SJCRH30 (cell line): Measurements from ENCODE around the gene WDFY2. TPM values are rescaled to one million over a fixed set of nuclear protein-coding genes. Genes with fewer than 3 reads are reported as not detected.
"Not testable (repeated sequence)": the region's sequence is repeated elsewhere in the genome, so short reads cannot be mapped to it uniquely, and the experiment has no call there.

Source experiments
- DNase-seq, 2 experiments: peaks; one replicate each; pipeline ENCODE4 v3.0.0-alpha.2; 2015 to 2020
- H3K27ac ChIP-seq: fragments of 250-450 bp; sonication (Bioruptor Pico); 2 replicates; pipeline ENCODE4 v1.5.1; 2020; ENCODE audit warnings: mild to moderate bottlenecking, moderate library complexity
- H3K27me3 ChIP-seq: fragments of 250-450 bp; sonication (Bioruptor Pico); 2 replicates; pipeline ENCODE4 v1.5.1; 2020; ENCODE audit warnings: mild to moderate bottlenecking, moderate library complexity
- H3K36me3 ChIP-seq: fragments of 250-450 bp; sonication (Bioruptor Pico); 2 replicates; pipeline ENCODE4 v1.5.1; 2020; ENCODE audit warnings: mild to moderate bottlenecking, moderate library complexity
- H3K4me1 ChIP-seq: fragments of 250-450 bp; sonication (Bioruptor Pico); 2 replicates; pipeline ENCODE4 v1.5.1; 2020; ENCODE audit warnings: mild to moderate bottlenecking, moderate library complexity
- H3K4me3 ChIP-seq: fragments of 250-450 bp; sonication (Bioruptor Pico); 2 replicates; pipeline ENCODE4 v1.5.1; 2020; ENCODE audit warnings: mild to moderate bottlenecking, moderate library complexity
- H3K9me3 ChIP-seq: fragments of 250-450 bp; sonication (Bioruptor Pico); replicated peaks from 2 replicates; pipeline ENCODE4 v1.5.1; 2020; ENCODE audit warnings: mild to moderate bottlenecking, moderate library complexity
- total RNA-seq: library from RNA; depleted of rRNA; stranded (reverse); fragments of >200 nt; shearing (Covaris generic); gene quantifications from 2 replicates; pipeline ENCODE4 v1.2.3, GENCODE V29; 2014

WDFY2 gene
- total RNA-seq, 1 experiment from 2014 or later: 13.2 TPM

GRCh38 chr13:51689663-51689996 is 105.4 kb downstream of the WDFY2 start:
- peak overlapping the region; percentile 27 for H3K27ac ChIP-seq
- no peak overlapping the region; the same call in 1 of the 2 replicates for H3K4me3 ChIP-seq
- peak; percentile 61 to 81 for DNase-seq
- H3K36me3 ChIP-seq: no peaks in the 10 kb centered on the region
- H3K9me3 ChIP-seq: peaks cover 3% of the 10 kb centered on the region; the same call in 1 of the 2 replicates
- no peaks in the 10 kb centered on the region for H3K27me3 ChIP-seq
- peaks cover 10% of the 10 kb centered on the region; the same call in 1 of the 2 replicates for H3K4me1 ChIP-seq

- H3K36me3 ChIP-seq, H3K9me3 ChIP-seq, H3K27ac ChIP-seq, H3K4me1 ChIP-seq, DNase-seq, H3K27me3 ChIP-seq, H3K4me3 ChIP-seq: not testable (repeated sequence)
These were observed 111.4 kb downstream of the WDFY2 start for GRCh38 chr13:51695677-51696076.

- H3K9me3 ChIP-seq: no peaks in the 10 kb centered on the region; the same call in 1 of the 2 replicates
- H3K4me1 ChIP-seq: no peaks in the 10 kb centered on the region
- no peak overlapping the region for H3K27ac ChIP-seq
- DNase-seq: no peak
- peaks cover 4% of the 10 kb centered on the region; the same call in 1 of the 2 replicates for H3K36me3 ChIP-seq
- H3K4me3 ChIP-seq: no peak overlapping the region
- H3K27me3 ChIP-seq: no peaks in the 10 kb centered on the region
These were observed 112.9 kb downstream of the WDFY2 start for GRCh38 chr13:51697181-51697580.

GRCh38 chr13:51697855-51698254 is 113.6 kb downstream of the WDFY2 start:
- DNase-seq: no peak
- peaks cover 4% of the 10 kb centered on the region; the same call in 1 of the 2 replicates for H3K36me3 ChIP-seq
- H3K4me3 ChIP-seq: no peak overlapping the region
- no peaks in the 10 kb centered on the region for H3K4me1 ChIP-seq
- no peaks in the 10 kb centered on the region; the same call in 1 of the 2 replicates for H3K9me3 ChIP-seq
- H3K27me3 ChIP-seq: no peaks in the 10 kb centered on the region
- no peak overlapping the region for H3K27ac ChIP-seq

GRCh38 chr13:51698352-51698751 is 114.1 kb downstream of the WDFY2 start:
- Histone ChIP-seq H3K36me3 (peaks cover 4% of the 10 kb centered on the region; the same call in 1 of the 2 replicates), H3K27ac (no peak overlapping the region), H3K4me3 (no peak overlapping the region), H3K9me3 (no peaks in the 10 kb centered on the region; the same call in 1 of the 2 replicates), H3K4me1 (no peaks in the 10 kb centered on the region), H3K27me3 (no peaks in the 10 kb centered on the region)
- DNase-seq: no peak

GRCh38 chr13:51704399-51705313 is 120.4 kb downstream of the WDFY2 start:
- Histone ChIP-seq H3K27me3 (no peaks in the 10 kb centered on the region), H3K9me3 (no peaks in the 10 kb centered on the region; the same call in 1 of the 2 replicates), H3K36me3 (no peaks in the 10 kb centered on the region; the same call in 1 of the 2 replicates), H3K27ac (no peak overlapping the region), H3K4me1 (no peaks in the 10 kb centered on the region), H3K4me3 (no peak overlapping the region)
- no peak for DNase-seq

GRCh38 chr13:51707461-51707860 is 123.2 kb downstream of the WDFY2 start:
- Histone ChIP-seq H3K9me3 (no peaks in the 10 kb centered on the region), H3K27ac (no peak overlapping the region), H3K27me3 (no peaks in the 10 kb centered on the region), H3K36me3 (no peaks in the 10 kb centered on the region), H3K4me1 (no peaks in the 10 kb centered on the region), H3K4me3 (no peak overlapping the region)
- DNase-seq: no peak

- Histone ChIP-seq H3K27me3 (no peaks in the 10 kb centered on the region), H3K4me3 (no peak overlapping the region), H3K27ac (no peak overlapping the region), H3K4me1 (no peaks in the 10 kb centered on the region), H3K36me3 (no peaks in the 10 kb centered on the region; the same call in 1 of the 2 replicates), H3K9me3 (no peaks in the 10 kb centered on the region)
- DNase-seq: no peak
These were observed 129.5 kb downstream of the WDFY2 start for GRCh38 chr13:51713807-51714206.

- no peak overlapping the region for H3K27ac ChIP-seq
- H3K4me1 ChIP-seq: no peaks in the 10 kb centered on the region
- no peak overlapping the region for H3K4me3 ChIP-seq
- H3K27me3 ChIP-seq: no peaks in the 10 kb centered on the region
- H3K9me3 ChIP-seq: no peaks in the 10 kb centered on the region
- no peaks in the 10 kb centered on the region; the same call in 1 of the 2 replicates for H3K36me3 ChIP-seq
- DNase-seq: no peak
These were observed 130.5 kb downstream of the WDFY2 start for GRCh38 chr13:51714663-51715168.

GRCh38 chr13:51715613-51716012 is 131.4 kb downstream of the WDFY2 start:
- H3K4me1 ChIP-seq: no peaks in the 10 kb centered on the region
- H3K27me3 ChIP-seq: no peaks in the 10 kb centered on the region
- no peak overlapping the region for H3K27ac ChIP-seq
- H3K4me3 ChIP-seq: no peak overlapping the region
- no peak for DNase-seq
- peaks cover 2% of the 10 kb centered on the region; the same call in 1 of the 2 replicates for H3K36me3 ChIP-seq
- no peaks in the 10 kb centered on the region for H3K9me3 ChIP-seq

GRCh38 chr13:51717786-51718398 is 133.6 kb downstream of the WDFY2 start:
- no peaks in the 10 kb centered on the region for H3K9me3 ChIP-seq
- H3K4me1 ChIP-seq: no peaks in the 10 kb centered on the region
- no peaks in the 10 kb centered on the region for H3K27me3 ChIP-seq
- no peak overlapping the region for H3K4me3 ChIP-seq
- H3K36me3 ChIP-seq: peaks cover 2% of the 10 kb centered on the region; the same call in 1 of the 2 replicates
- no peak overlapping the region for H3K27ac ChIP-seq
- no peak for DNase-seq

- Histone ChIP-seq H3K4me1 (no peaks in the 10 kb centered on the region), H3K27ac (no peak overlapping the region), H3K4me3 (no peak overlapping the region), H3K36me3 (peaks cover 2% of the 10 kb centered on the region; the same call in 1 of the 2 replicates), H3K27me3 (no peaks in the 10 kb centered on the region), H3K9me3 (no peaks in the 10 kb centered on the region)
- DNase-seq: no peak
These were observed 135.1 kb downstream of the WDFY2 start for GRCh38 chr13:51719394-51719793.

- Histone ChIP-seq H3K36me3 (peaks cover 2% of the 10 kb centered on the region; the same call in 1 of the 2 replicates), H3K9me3 (no peaks in the 10 kb centered on the region), H3K27me3 (no peaks in the 10 kb centered on the region), H3K4me3 (no peak overlapping the region), H3K27ac (no peak overlapping the region), H3K4me1 (no peaks in the 10 kb centered on the region)
- no peak for DNase-seq
These were observed 137.2 kb downstream of the WDFY2 start for GRCh38 chr13:51721496-51721895.

- no peak overlapping the region for H3K4me3 ChIP-seq
- no peak overlapping the region for H3K27ac ChIP-seq
- peaks cover 7% of the 10 kb centered on the region; the same call in 1 of the 2 replicates for H3K36me3 ChIP-seq
- no peaks in the 10 kb centered on the region for H3K4me1 ChIP-seq
- H3K9me3 ChIP-seq: no peaks in the 10 kb centered on the region
- no peak for DNase-seq
- H3K27me3 ChIP-seq: no peaks in the 10 kb centered on the region
These were observed 139.3 kb downstream of the WDFY2 start for GRCh38 chr13:51723529-51723928.

- Histone ChIP-seq H3K36me3 (peaks cover 9% of the 10 kb centered on the region; the same call in 1 of the 2 replicates), H3K27me3 (no peaks in the 10 kb centered on the region), H3K4me3 (no peak overlapping the region), H3K9me3 (no peaks in the 10 kb centered on the region), H3K4me1 (peaks cover 3% of the 10 kb centered on the region), H3K27ac (no peak overlapping the region)
- DNase-seq: no peak
These were observed 140.5 kb downstream of the WDFY2 start for GRCh38 chr13:51724721-51725120.
